Cardiac fibroblast (primary cell): ENCODE measurements around the gene RBBP7.
A peak's percentile ranks its signal among the peaks of the same experiment; 100 is the strongest.

Source experiments
- DNase-seq, 2 donors: peaks; one replicate each; pipeline versions ENCODE4 v3.0.0 to v3.0.0-alpha.2; 2010; ENCODE audit warnings: low read depth in 2 of 2
- H3K4me3 ChIP-seq, 2 donors: replicated peaks in 1 of 2; 1 replicate in 1 of 2; 2 replicates in 1 of 2; pipeline ENCODE4 v1.5.1; 2011; ENCODE audit warnings: low read depth in 2 of 2, low read length in 2 of 2, mild to moderate bottlenecking in 2 of 2, moderate library complexity in 1 of 2
- CTCF ChIP-seq: IDR thresholded peaks from one replicate; pipeline ENCODE4 v1.5.1; 2011; ENCODE audit warnings: low read depth, mild to moderate bottlenecking, low read length, inconsistent platforms

RBBP7 gene

GRCh38 chrX:16852617-16853179, 17.5 kb downstream of the RBBP7 start:
- no peak for TF ChIP-seq CTCF
- H3K4me3 ChIP-seq, result no peak overlapping the region
- DNase-seq, result no peak

GRCh38 chrX:16851827-16852226, 18.3 kb downstream of the RBBP7 start:
- DNase-seq, result no peak
- H3K4me3 ChIP-seq, result no peak overlapping the region
- TF ChIP-seq CTCF, result no peak

GRCh38 chrX:16851421-16851820, 18.7 kb downstream of the RBBP7 start:
- DNase-seq, result peak in 1 of 2 donors; percentile 30
- H3K4me3 ChIP-seq, result no peak overlapping the region
- TF ChIP-seq CTCF, result no peak

GRCh38 chrX:16848541-16848940, 21.6 kb downstream of the RBBP7 start:
- H3K4me3 ChIP-seq, result no peak overlapping the region
- no peak for DNase-seq
- no peak for TF ChIP-seq CTCF

- no peak for TF ChIP-seq CTCF
- DNase-seq, result no peak
- no peak overlapping the region for H3K4me3 ChIP-seq
Measured at GRCh38 chrX:16845686-16846085, 24.5 kb downstream of the RBBP7 start.

GRCh38 chrX:16843208-16843909, 26.8 kb downstream of the RBBP7 start:
- TF ChIP-seq CTCF, result no peak
- no peak for DNase-seq

GRCh38 chrX:16842684-16843083, 27.5 kb downstream of the RBBP7 start:
- no peak for DNase-seq
- TF ChIP-seq CTCF, result no peak
- no peak overlapping the region for H3K4me3 ChIP-seq

More at GRCh38 chrX:16843208-16843909, 26.8 kb downstream of the RBBP7 start:
- no peak overlapping the region for H3K4me3 ChIP-seq
